Activated CD4-positive, CD25-positive, alpha-beta regulatory T cell treated with anti-CD3 and anti-CD28 coated beads, Interleukin-2, amount 50 U/mL, for 72 hours (primary cell): ENCODE measurements around the gene TBX4.
A peak's percentile ranks its signal among the peaks of the same experiment; 100 is the strongest.

Source experiments
- DNase-seq: peaks from one replicate; pipeline ENCODE4 v3.0.0; 2021

Gene TBX4

DNA sequence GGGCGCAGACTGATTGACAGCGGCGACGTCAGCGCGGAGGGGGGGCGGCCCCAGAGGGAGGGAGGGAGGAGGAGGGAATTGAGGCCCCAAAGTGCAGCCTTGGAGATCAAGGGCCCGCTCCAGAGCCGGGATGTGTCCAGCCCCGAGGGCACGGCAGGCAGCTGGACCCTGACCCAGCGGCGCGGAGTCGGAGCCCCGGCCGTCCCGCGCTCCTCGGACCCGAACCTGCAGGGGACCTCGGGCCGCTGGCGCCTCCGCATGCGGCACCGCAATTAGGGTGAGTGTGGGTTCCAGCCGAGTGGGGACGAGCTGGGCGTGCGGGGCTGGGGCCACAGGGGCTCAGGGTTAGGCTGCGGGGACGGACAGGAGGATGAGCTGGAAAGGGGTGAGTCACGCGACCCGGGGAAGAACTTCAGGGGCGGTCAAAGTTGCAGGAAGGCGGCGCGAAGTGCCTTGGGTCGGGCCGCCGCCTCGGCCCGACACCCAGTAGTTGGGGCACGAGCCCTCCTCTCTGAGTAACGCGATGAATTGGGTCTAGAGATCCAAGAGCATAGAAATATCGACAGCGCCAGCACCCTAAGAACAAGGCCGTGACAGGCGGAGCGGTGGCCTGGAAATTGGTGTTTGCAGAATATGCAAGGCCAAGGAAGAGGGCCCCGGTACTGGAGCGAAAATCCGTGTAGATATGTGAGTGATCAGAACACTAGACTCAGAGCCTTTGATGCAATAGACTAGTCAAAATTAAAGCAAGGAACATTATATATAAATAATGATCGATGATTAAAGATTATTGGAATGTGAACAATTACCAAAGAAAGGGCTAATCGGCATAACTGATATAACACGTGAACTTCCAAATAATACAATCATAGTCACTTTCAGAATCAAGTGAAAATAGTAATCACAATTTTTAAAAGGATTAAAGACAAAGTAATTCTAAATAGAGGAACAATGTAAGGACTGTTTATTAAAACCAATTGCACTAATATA lies at the start of gene TBX4:
TBX4 (plus strand) TSS at position 122 of the 990 bp plus-strand sequence. CDS start 4,069 bp downstream, outside the sequence.
- no peak for DNase-seq

DNA sequence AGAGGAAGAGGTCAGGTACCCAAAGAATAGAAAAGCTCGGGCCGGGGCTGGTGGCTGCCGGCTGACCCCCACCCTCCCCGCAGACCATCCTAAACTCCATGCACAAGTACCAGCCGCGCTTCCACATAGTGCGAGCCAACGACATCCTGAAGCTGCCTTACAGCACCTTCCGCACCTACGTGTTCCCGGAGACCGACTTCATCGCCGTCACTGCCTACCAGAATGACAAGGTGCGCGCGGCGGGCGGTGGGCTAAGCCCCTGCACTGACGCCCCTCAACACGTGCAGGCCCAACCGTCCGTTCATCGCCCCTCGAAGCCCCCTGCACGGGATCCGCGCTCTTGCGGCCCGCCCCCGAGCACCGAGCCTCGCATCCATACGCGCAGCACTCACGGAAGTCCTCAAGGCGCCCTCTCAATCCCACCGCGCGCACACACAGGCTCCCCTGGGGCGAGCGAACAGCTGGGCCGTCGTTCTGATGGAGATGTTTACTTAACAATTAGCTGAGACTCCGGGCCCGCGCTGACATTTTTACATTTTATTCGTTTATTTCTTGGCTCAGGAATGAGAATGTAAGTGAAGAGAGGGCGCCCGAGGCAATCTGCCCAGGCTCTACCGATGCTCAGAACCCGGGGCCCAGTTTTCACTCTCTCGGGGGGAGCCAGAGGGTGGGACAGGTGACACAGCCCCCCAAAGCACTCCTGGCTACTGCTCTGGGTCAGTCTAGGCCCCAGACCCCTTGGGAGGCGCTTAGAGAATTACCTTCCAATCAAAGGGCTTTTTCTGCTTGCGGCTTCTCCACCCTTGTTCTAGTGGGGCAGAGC lies 49.0 kb upstream of the TBX4 start:
- DNase-seq: no peak

DNA sequence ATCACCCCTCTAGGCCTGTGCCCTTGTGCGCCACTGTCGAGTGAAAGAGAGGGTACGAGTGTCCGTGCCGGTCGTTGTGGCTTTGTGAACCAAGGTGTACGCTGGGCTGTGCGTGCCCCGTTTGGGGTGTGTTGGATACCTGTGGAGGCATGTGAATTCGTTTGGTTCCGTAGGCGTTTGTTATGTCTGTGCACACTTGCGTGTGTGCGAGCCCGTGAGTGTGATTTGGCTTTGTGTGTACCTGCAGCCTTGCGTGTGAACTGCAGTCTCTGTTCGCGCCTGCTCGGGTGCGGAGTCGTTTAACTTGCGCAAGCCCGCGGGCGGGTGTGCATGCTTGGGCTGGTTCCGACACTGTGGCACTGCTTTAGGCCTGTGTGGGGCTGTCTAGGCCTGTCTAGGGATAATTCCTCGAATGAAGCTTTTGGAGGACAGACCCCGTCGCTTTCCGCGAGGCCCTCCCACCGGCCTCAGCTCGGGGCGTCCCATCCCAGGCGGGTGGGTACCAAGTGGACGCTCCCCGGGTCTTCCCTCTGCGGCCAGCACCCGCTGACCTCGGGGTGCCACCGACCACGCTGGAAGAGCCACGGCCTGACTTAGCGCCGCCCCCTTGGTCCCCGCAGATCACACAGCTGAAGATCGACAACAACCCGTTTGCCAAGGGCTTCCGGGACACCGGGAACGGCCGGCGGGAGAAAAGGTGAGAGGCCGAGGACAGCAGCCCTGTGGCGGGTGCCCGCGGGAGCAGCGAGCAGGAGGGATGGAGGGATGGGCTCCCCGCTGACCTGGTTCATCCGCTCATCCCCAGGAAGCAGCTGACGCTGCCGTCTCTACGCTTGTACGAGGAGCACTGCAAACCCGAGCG lies 48.2 kb upstream of the TBX4 start:
- DNase-seq: no peak

DNA sequence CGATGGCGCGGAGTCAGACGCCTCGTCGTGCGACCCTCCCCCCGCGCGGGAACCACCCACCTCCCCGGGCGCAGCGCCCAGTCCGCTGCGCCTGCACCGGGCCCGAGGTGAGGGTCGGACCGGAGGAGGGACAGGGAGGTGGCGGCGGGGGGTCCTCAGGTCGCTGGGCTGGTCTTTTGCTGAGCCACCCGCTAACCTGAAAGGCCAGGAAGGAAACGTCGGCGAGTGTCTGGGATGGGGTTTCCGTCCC lies 47.6 kb upstream of the TBX4 start:
- no peak for DNase-seq

DNA sequence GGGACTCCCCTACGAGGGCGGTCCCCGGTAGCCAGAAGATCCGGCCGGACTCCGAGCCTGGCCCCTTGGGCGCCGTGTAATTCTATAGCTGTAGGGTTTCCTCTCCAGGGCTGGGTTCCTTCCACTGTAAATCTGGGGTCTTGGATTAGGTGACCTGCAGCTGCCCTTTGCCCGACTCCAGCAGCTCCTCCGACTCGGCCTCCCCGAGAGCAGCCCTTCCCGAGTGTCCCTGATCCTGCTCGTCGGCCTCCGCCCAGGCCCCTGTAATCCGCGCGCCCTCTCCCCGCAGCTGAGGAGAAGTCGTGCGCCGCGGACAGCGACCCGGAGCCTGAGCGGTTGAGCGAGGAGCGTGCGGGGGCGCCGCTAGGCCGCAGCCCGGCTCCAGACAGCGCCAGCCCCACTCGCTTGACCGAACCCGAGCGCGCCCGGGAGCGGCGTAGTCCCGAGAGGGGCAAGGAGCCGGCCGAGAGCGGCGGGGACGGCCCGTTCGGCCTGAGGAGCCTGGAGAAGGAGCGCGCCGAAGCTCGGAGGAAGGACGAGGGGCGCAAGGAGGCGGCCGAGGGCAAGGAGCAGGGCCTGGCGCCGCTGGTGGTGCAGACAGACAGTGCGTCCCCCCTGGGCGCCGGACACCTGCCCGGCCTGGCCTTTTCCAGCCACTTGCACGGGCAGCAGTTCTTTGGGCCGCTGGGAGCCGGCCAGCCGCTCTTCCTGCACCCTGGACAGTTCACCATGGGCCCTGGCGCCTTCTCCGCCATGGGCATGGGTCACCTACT lies 47.1 kb upstream of the TBX4 start:
- no peak for DNase-seq

DNA sequence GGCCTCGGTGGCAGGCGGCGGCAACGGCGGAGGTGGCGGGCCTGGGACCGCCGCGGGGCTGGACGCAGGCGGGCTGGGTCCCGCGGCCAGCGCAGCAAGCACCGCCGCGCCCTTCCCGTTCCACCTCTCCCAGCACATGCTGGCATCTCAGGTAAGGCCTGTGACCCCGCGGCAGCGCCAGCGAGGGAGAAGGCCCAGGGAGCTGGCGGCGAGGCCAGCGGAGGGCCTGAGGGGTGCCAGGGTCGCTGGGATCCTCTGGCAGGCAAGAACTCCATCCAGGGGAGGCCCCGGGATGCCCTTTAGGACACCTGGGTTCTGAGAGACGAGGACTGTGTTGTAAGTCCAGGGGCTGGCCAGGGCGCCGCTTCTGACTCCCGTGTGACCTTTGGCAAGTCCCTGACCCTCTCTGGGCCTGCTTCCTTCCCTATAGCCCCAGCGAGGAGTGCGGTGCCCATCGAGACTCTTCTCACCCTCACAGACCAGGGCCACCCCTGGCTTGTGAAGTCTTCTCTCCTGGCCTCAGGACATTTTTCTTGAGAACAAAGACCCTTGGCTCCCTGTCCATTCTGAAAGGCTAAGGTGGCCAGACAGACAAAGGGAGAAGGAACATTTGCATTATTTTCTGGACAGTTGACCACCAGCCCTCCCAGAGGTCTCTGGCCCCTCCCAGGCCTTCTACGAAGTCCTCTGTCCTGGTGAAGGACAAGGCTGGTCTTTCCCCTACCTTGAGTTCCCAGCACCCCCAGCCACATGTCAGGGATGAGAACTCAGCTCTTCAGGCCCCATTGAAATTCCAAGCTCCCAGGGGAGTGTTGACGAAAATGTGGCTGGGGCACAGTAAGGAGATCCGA lies 46.3 kb upstream of the TBX4 start:
- no peak for DNase-seq

DNA sequence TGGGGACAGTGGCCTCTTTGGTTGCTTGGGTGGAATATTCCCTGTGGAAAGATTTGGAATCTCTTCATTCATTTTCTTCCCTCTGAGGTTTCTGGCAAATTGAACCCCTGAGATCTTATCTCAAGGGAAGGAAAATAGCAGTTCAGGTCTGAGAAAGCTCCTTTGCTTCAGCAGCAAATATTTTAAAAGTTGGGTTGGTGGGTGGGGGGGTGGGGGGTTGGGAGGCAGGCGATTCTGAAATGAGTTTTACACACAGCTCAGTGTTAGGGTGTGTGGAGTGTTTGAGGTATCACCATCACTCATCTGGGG lies 45.7 kb upstream of the TBX4 start:
- no peak for DNase-seq

DNA sequence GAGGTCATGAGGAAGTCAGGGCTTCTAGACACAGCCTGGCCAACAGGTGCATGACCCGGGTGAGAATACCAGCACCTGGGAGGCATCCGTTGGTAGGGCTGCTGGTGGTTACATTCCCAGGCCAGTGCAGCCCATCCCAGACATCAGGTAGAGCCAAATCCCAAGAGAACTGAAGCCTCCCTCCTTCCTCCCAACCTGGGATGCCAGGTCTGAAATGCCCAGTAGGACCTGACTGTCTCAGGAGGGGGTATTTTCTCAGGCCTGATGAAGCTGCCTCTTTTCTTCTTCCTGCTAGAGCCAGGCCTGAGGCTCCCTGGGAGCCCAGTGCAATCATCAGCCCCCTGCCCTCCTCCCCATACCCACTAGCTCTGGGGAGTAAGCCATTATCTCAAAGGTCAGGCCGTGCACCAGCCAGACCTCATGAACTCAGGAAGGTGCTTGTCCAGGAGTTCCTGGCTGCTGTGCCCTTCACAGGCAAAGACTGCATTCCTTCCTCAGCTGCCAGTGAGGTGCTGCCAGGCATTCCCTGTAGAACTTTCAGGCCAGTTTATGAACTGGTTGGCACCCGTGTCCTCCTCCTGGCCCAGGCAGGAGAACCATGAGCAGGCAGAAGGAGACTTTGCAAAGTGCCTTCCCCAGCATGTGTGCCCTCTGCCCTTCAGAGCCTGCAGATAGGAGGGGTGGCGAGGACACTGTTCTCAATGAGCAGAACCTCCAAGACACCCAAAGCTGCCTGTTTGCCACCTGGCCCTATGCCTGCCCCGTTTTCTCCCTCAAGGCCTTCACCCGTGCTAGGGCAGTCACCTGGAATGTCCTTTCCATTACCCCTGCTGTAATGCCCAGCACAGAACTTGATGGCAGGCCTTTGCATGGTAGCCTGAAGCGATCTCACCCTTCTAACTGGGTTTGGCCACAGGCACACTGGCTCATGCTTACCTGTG lies 45.0 kb upstream of the TBX4 start:
- no peak for DNase-seq

DNA sequence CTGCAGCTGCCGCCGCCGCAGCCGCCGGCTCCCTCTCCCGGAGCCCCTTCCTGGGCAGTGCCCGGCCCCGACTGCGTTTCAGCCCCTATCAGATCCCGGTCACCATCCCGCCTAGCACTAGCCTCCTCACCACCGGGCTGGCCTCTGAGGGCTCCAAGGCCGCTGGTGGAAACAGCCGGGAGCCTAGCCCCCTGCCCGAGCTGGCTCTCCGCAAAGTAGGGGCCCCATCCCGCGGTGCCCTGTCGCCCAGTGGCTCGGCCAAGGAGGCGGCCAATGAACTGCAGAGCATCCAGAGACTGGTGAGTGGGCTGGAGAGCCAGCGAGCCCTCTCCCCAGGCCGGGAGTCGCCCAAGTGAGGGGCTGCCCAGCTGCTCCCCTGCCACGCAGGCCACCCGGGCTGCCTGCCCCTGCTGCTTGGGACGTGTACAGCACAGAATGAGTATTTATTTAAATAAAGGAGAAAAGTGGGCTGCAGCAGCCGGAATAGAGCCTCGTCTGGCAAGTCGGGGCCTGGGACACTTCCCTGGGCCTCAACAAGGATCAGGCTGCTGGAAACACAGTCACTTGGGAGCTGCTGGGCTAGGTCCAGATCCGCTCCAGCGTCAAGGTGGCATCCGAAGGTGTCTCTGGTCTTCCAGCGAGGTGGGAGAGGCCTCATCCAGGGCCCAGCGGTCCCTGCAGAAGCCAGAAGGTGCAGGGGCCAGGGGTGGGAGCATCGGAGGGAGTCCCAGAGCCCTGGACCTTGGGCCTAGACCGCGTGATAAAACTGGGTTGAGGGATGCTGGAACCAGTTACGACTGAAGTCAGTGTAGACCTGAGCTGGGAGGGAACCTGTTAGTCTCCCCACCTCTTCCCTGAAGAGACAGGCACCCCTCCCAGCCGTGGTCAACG lies 43.8 kb upstream of the TBX4 start:
- DNase-seq: peak; percentile 34

DNA sequence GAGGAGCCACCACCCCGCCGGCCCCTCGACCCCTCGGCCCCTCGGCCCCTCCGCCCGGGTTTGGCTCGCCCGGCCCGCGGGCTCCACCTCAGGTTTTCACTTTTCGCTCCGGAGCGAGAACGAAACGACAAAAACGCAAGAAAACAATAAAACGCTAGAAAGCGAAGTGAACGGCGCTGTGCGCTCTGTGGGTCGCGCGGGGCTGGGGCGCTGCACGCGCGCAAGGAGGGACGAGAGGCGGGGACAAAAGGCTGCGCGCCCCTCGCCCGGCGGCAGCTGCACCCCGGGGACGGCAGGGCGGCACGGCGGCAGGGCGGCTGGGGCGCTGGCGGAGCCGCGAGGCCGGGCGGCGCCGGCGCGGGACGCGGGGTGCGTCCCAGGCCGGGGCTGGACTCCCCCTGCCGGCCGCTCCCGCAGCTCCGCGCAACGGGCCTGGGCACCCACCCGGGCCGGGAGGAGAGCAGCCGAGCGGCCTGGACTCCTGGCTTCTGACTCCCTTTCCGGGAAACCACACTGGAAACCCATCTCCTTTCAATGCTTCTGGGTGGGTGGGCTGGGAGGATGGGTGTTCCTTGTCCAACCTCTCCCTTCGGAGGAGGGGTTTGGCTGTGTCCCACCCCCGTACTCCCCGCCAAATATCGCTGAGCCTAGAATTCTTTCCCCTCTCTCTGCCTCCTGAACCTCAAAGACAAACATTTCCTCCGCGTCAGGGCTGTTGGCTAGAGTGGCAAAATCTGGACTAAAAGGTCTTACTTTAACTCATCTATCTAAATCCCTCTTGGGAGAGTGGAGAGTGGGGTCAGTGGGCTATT lies 42.7 kb upstream of the TBX4 start:
- peak; percentile 51 for DNase-seq

DNA sequence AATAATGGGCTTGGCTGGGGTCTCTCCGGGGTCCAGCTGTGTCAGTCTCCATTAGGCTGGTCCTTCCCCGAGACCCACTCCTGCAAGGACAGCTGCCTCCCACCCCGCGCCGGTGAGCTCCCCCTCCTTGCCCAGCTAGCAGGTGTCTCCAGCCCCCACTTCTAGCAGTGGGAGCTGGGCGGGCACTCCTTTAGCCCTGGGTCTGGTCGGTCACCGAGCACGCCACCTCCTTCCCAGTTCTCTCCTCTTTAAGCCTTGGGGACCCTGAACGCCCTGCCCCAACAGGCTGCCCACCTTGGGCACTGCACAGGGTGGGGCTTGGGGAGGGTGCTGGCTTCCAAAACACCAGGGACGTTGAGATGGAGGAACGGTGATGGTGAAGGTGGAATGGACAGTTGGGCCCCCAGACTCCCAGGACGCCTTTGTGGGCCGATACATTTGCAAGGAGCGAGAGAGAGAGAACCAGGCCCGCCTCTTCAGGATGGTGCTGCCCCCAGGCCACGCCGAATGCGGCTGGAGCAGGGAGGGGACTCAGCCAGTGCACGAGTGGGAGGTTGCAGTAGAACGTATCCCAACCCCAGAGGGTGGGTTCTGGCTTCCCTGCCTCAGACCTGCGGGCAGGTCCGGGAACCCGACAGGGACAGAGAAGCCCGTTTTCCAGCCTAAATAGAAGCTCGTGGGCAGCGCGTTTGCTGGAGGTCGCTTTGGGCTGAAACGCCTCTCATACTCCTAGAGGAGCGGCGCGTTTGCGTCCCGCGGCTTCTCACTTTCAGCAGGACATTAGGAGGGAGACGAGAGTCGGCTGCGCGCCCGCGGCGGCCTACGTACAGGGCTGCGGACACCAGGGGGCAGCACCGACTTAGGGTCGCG lies 41.8 kb upstream of the TBX4 start:
- peak; percentile 75 for DNase-seq

DNA sequence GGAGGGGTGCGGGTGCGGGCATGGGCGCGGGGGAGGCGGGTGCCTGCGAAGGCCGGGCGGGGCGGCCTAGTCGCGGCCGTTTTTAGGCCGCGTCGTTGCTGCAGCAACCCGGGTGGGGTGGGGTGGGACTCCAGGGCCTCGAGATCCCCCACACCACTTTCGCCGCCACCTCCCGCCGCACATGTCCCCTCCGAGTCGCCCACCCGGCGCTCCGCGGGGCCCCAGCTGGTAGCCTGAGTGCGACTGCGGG lies 41.3 kb upstream of the TBX4 start:
- no peak for DNase-seq

DNA sequence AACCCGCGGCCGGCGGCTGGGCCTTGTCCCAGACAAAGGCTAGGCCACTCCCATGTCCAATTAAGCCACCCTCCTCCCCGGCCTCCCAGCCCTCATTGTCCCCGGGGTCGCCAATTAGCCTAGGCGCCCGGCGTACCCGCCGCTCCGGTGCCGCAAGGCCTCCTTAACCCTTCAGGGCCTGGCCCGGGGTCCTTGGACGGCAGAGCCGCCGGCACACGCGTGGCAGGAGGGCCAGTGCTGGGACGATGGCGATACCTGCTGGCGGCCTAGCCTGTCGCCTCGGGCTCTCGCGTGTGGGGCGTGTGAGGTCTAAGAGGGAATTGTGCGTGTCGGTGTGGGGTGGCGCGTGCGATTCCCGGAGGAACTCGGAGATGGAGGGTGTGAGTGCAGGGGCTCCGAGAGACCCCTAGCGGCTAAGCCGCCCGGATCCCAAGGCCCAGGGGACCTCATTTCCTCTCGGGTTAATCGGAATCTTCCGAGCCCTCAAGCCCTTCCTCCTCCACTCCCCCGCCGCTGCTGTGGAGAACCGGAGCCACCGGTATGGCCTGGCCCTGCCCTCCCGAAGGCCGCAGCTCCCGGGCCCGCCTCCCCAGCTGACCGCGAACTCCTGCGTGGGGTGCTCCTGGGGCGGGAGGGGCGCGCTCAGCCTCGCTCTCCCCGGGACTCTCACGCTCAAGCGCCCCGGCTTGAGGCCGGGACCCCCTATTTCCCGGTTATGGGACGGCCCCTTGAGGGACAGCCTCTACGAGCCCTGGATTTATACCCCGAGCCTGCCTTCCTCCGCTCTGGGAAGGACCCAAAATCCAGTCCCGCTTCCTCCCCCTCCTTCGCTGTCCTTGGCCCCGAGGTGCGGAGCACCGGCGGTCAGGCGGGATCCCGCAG lies 40.7 kb upstream of the TBX4 start:
- DNase-seq: peak; percentile 57

DNA sequence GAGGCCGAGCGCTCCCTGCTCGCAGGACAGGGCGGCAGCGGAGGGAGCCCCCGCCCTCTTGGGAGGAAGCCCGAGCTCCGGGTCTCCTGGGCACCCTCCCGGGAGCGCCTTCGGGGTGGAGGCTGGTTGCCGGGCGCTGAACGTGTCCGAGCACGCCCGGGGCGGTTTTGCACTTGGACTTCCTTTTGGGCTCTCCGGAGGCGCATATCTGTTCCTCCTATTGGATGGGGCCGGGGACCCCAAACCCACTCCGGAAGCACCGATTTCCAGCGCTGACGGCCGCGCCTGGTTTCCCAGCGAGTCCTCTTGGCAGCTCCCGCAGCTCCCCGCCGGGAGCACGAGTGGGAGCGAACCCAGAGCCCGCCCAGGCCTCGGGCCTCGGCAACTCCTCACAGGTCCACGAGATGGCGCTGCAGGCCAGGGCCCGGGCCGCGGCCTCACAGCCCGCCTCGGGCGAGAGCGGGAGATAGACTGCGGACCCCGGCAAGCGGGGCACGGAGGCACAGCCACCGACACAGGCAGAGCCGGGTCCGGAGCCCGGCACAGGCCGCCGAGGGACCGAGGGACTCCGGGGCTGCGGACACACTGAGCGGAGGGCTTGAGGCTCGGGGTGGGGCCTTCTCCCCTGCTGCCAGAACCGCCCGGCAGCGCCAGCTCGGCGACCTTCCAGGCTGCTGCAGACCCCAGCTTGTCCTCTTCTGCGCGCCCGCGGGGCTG lies 39.9 kb upstream of the TBX4 start:
- DNase-seq: peak; percentile 85

DNA sequence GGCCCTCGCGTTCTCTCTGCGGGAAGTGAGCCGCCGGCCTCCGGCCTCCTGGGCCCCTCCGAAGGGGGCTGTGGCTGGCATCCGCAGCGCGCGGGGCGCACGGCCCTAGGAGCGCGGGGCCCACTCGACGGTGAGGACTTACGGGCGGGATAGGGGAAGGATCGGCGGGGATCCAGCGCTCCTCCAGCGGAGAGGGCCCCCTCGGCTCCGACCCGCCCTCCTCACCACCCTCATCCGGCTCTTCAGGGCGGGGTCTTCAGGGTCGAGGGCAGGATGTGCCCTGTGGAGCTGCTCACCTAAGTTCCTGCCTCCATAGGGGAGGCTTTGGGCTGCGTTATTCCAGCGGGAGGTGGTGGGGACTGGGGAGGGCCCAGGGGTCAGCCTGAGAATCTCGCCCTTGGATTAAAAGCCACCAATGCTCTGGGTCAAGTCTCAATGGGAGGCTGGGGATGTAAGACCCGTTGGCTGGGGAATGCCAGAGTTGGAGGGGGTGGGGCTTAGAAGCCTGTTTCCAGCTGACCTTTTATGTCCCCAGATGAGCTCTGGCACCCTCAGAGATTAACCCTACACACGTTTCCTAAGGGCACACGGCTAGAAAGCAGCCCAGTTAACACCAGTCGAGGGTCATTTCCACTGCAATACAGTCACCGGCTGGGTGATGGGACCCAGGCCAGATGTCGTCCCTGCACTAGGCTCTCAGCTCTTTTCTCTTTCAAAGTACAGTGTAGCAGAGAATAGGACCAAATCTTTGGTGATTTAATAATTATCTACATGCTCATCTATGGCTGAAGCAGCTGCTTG lies 39.2 kb upstream of the TBX4 start:
- DNase-seq: peak; percentile 34
